GM12878 (cell line): ENCODE measurements around the gene CCR5AS.

Source experiments
- ATAC-seq: fragments of 200-7000 bp; cut with Tn5 transposase; 3 replicates; pipeline ENCODE4 v1.9.1; 2020; ENCODE audit warnings: mild to moderate bottlenecking, moderate library complexity
- BruUV-seq: library from RNA; stranded (reverse); fragments of 400-500 nt; replicated peaks from 2 replicates; lab custom pipeline; 2021; lab: Mats Ljungman, UMichigan
- CTCF ChIA-PET: fragments of 300-600 bp; sonication (Branson Sonifier 250); formaldehyde crosslinking; extraction: SDS; loops from one replicate; lab custom pipeline; 2021; ENCODE audit warnings: inconsistent platforms; lab: Yijun Ruan, JAX
- POLR2A ChIA-PET: fragments of 350-600 bp; formaldehyde crosslinking; extraction: SDS; loops from one replicate; lab custom pipeline; 2021; ENCODE audit warnings: inconsistent platforms; lab: Charles Lee
- RAD21 ChIA-PET: fragments of 300-600 bp; sonication (Branson Sonifier 250); formaldehyde crosslinking; loops from one replicate; lab custom pipeline; 2023; ENCODE audit warnings: antibody characterized with exemption; ENCODE audit not compliant: unreplicated experiment; lab: Charles Lee
- SMC1A ChIA-PET: fragments of 300-600 bp; sonication (Branson Sonifier 250); formaldehyde crosslinking; loops from one replicate; lab custom pipeline; 2023; ENCODE audit not compliant: unreplicated experiment, uncharacterized antibody; lab: Charles Lee
- DNase-seq: peaks from one replicate; pipeline ENCODE4 v3.0.0-alpha.2; 2011; ENCODE audit warnings: low read depth, low spot score
- FAIRE-seq: peaks from 3 replicates; lab custom pipeline; 2011; peaks lifted over from hg19 to GRCh38; lab: Jason Lieb, UNC
- H2AFZ ChIP-seq: 2 replicates; pipeline ENCODE4 v1.6.0; 2011; ENCODE audit warnings: low read depth, low read length, control low read depth; ENCODE audit not compliant: control insufficient read depth
- H3K27ac ChIP-seq: 2 replicates; pipeline ENCODE4 v1.5.1; 2011; ENCODE audit warnings: control low read depth; ENCODE audit not compliant: control insufficient read depth, insufficient read depth
- H3K27me3 ChIP-seq, 2 experiments: replicated peaks in 1 of 2; 2 replicates each; pipeline versions ENCODE4 v1.6.0 to v1.6.1; 2011; ENCODE audit warnings: low read length in 1 of 2; ENCODE audit not compliant: control insufficient read depth in 2 of 2, insufficient read depth in 2 of 2
- H3K36me3 ChIP-seq, 2 experiments: 2 replicates each; pipeline ENCODE4 v1.5.1; 2011; ENCODE audit warnings: low read length in 1 of 2; ENCODE audit not compliant: control insufficient read depth in 2 of 2, insufficient read depth in 2 of 2
- H3K4me1 ChIP-seq: 2 replicates; pipeline ENCODE4 v1.6.1; 2011; ENCODE audit warnings: mild to moderate bottlenecking, low read length, moderate library complexity, mixed read lengths; ENCODE audit not compliant: control insufficient read depth, insufficient read depth
- H3K4me2 ChIP-seq: 2 replicates; pipeline ENCODE4 v1.6.0; 2011; ENCODE audit warnings: control low read depth; ENCODE audit not compliant: control insufficient read depth, insufficient read depth
- H3K4me3 ChIP-seq: fragments of 200-600 bp; sonication (generic); 2 replicates; pipeline ENCODE4 v1.5.1; 2016
- H3K79me2 ChIP-seq: 2 replicates; pipeline ENCODE4 v1.6.0; 2011; ENCODE audit warnings: low read length; ENCODE audit not compliant: control insufficient read depth, insufficient read depth
- H3K9ac ChIP-seq: 2 replicates; pipeline ENCODE4 v1.8.0; 2011; ENCODE audit warnings: low read length, control low read depth, mixed read lengths; ENCODE audit not compliant: control insufficient read depth, insufficient read depth
- H3K9me3 ChIP-seq: replicated peaks from 3 replicates; pipeline ENCODE4 v1.5.1; 2011; ENCODE audit warnings: mild to moderate bottlenecking, low read length; ENCODE audit not compliant: control insufficient read depth, insufficient read depth
- H4K20me1 ChIP-seq: 2 replicates; pipeline ENCODE4 v1.6.0; 2011; ENCODE audit not compliant: control insufficient read depth, insufficient read depth
- BCLAF1 ChIP-seq: fragments of 450-650 bp; IDR thresholded peaks from 2 replicates; pipeline ENCODE4 v1.6.1; 2017; ENCODE audit warnings: antibody characterized with exemption, mild to moderate bottlenecking, moderate library complexity
- ZNF207 ChIP-seq: fragments of 450-650 bp; IDR thresholded peaks from 2 replicates; pipeline ENCODE4 v1.6.1; 2014; ENCODE audit warnings: antibody characterized with exemption, mild to moderate bottlenecking, borderline replicate concordance
- WGBS: methylation state at CpG from one replicate; pipeline ENCODE4 v1.1.6; 2016; ENCODE audit warnings: low lambda C conversion rate; ENCODE audit not compliant: insufficient replicate concordance, insufficient coverage; ENCODE audit errors: missing lambda C conversion rate; 5-methylcytosine and 5-hydroxymethylcytosine counted together
- in situ Hi-C: fragments of 300-500 bp; cut with MboI; formaldehyde crosslinking; loops from 9 replicates; pipeline ENCODE4 v1.14.3; 2018; ENCODE audit warnings: mixed read lengths
- intact Hi-C: fragments of 100-400 bp; cut with micrococcal nuclease; formaldehyde crosslinking; loops from one replicate; pipeline ENCODE4 v1.14.2; 2022; ENCODE audit not compliant: unreplicated experiment

The CCR5AS gene

GRCh38 chr3:46447228-46447985 is 40.5 kb upstream of the CCR5AS start:
- no TSS peak for BruUV-seq
- DNase-seq (no peak), FAIRE-seq (peak; percentile 31), ATAC-seq (no peak)
- no peak overlapping the region for H3K27ac ChIP-seq
- ChIA-PET SMC1A (no interaction called here), POLR2A (no interaction called here), CTCF (interaction anchor here (0.6 kb wide), 1 partner anchor 142 kb away, joined by 3 read pairs; no protein-coding TSS in a partner anchor), RAD21 (no interaction called here)
- no peak overlapping the region for H3K4me3 ChIP-seq
- H4K20me1 ChIP-seq: no peaks in the 10 kb centered on the region
- no peaks in the 10 kb centered on the region for H3K79me2 ChIP-seq
- intact Hi-C loops (no loop called here), in situ Hi-C loops (no loop called here)
- no peaks in the 10 kb centered on the region for H3K4me1 ChIP-seq
- H3K36me3 ChIP-seq: no peaks in the 10 kb centered on the region
- 19% methylated on average over 5 of the region's 5 CpGs for WGBS
- no peak overlapping the region for H3K9ac ChIP-seq
- H2AFZ ChIP-seq: no peak overlapping the region
- TF ChIP-seq ZNF207: no peak
- no peak for TF ChIP-seq BCLAF1
- no peak overlapping the region for H3K4me2 ChIP-seq
- peaks cover 2 to 6% of the 10 kb centered on the region in 2 experiments; a peak in 2 of 4 replicates for H3K27me3 ChIP-seq
- H3K9me3 ChIP-seq: no peaks in the 10 kb centered on the region; the same call in 2 of the 3 replicates
